ENCODE measurements around the gene FAM168B. TPM values are rescaled to one million over a fixed set of nuclear protein-coding genes. Genes with fewer than 3 reads are reported as not detected.
A peak's percentile ranks its signal among the peaks of the same experiment; 100 is the strongest.

Gene FAM168B
- total RNA-seq, 1 donor from 2014 or later, result 104 TPM

DNA sequence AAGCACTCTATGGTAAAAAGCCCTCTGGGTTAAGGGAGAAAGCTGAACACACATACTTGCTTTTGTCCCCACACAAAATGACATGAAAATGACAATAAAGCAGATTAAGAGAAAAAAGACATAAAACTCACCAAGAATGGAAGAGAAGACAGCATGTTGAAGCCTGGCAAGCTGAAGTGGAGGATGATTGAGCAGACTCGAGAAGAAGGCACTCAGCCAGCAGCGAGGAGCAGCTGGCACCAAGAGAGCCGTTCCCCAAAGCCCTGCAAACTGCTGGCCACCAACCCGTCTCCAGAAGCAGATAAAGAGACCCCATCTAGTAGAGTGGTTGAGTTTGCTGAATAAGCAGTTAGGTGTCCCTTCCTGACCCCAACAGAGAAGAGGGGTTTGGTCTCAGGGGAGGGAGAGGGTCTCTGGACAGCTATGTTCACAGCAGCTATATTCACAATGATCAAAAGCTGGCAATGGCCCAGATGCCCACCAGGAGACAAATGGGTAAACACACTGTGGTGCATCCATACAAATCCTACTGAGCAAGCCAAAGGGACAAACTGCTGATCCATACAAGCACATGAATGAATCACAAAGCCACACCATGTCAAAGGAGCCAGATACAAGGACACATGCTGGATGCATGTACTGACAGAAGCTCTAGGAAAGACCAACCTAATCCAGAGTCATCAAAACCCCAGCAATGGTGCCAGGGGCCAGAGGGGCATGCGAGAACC, 36.9 kb downstream of the FAM168B start:
- H3K4me3 Mint-ChIP-seq, result no peak overlapping the region
- DNase-seq (ENCODE audit: extremely low spot score, unreplicated experiment), result no peak
- H3K36me3 Mint-ChIP-seq, result peaks cover 48% of the 10 kb centered on the region

DNA sequence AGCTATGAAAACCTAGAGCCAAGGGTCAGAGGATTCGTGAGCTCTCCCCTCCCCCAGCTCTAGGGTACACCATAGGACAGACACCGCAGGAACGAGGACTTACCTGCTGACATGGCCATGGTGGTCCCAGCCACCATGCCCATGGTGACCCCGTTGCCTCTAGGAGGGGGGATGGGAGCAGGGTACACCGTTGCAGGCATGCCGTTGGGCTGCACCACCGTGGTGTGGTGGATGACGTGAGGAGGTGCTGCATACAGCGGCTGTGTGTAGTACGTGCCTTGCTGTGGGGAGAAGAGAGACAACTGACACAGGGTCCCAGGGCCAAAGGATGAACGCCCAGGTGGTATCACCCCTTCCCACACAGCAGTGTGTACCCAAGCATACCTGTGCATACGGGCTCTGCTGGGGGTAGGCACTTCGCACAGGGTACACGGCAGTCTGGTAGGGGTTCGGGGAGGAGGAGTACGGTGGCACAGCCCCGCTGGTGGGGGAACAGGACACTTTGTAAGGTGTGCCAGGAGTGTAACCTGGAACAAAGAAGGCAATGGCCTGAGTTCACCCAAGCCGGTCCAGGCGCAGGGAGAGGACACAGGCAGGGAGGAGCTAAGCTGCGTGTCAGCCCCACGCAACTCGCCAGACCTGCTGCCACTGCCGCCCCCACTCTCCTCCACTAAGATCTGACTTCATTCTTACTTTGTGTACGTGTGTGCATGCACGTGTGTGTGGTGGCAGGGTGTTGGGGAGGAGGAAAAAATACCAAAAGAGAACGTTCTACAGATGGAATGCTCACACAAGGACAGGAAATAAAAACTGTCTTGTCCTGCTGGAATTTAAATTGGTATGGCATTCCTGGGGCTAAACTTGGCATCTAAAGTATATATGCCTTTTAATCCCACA, 37.8 kb downstream of the FAM168B start:
- Mint-ChIP-seq H3K9me3 (no peaks in the 10 kb centered on the region), H3K4me3 (no peak overlapping the region), H3K36me3 (peaks cover 43% of the 10 kb centered on the region), H3K27me3 (no peaks in the 10 kb centered on the region), H3K4me1 (ENCODE audit: unreplicated experiment) (peaks cover 11% of the 10 kb centered on the region), H3K27ac (peak overlapping the region; percentile 36)
- no peak for DNase-seq (ENCODE audit: extremely low spot score, unreplicated experiment)
- TF ChIP-seq, protein P1, sequence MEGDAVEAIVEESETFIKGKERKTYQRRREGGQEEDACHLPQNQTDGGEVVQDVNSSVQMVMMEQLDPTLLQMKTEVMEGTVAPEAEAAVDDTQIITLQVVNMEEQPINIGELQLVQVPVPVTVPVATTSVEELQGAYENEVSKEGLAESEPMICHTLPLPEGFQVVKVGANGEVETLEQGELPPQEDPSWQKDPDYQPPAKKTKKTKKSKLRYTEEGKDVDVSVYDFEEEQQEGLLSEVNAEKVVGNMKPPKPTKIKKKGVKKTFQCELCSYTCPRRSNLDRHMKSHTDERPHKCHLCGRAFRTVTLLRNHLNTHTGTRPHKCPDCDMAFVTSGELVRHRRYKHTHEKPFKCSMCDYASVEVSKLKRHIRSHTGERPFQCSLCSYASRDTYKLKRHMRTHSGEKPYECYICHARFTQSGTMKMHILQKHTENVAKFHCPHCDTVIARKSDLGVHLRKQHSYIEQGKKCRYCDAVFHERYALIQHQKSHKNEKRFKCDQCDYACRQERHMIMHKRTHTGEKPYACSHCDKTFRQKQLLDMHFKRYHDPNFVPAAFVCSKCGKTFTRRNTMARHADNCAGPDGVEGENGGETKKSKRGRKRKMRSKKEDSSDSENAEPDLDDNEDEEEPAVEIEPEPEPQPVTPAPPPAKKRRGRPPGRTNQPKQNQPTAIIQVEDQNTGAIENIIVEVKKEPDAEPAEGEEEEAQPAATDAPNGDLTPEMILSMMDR (conservative IDR thresholded peaks at IDR 0.05), result no peak

More for the DNA sequence above, 36.9 kb downstream of the FAM168B start:
- peaks cover 17% of the 10 kb centered on the region for H3K4me1 Mint-ChIP-seq (ENCODE audit: unreplicated experiment)
- peak overlapping the region; percentile 36 for H3K27ac Mint-ChIP-seq
- TF ChIP-seq, protein P1 (conservative IDR thresholded peaks at IDR 0.05), result no peak
- no peaks in the 10 kb centered on the region for H3K9me3 Mint-ChIP-seq
- no peaks in the 10 kb centered on the region for H3K27me3 Mint-ChIP-seq

DNA sequence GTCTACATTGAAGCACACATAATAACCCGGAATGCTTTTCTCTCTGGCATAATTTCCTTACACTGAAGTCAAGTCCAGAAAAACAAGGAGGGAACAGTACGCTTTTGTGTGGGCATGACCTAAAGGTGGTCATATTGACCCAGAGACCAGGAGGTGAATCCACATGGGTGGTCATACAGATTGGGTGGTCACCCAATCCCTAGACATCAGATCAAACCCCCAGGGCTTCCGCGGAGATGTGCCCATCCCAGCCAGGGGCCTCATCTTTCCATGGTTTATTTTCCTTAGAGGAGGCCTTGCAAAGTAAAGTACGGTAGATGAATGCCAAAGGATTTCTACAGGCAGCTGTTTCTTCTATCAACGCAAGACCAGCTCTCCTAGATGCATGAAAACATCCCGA, 38.8 kb downstream of the FAM168B start:
- TF ChIP-seq, protein P1 (conservative IDR thresholded peaks at IDR 0.05), result no peak
- DNase-seq (ENCODE audit: extremely low spot score, unreplicated experiment), result no peak
- H3K4me1 Mint-ChIP-seq (ENCODE audit: unreplicated experiment), result peaks cover 10% of the 10 kb centered on the region
- H3K4me3 Mint-ChIP-seq, result no peak overlapping the region
- H3K27ac Mint-ChIP-seq, result no peak overlapping the region
- H3K9me3 Mint-ChIP-seq, result no peaks in the 10 kb centered on the region
- H3K27me3 Mint-ChIP-seq, result no peaks in the 10 kb centered on the region
- peaks cover 47% of the 10 kb centered on the region for H3K36me3 Mint-ChIP-seq

DNA sequence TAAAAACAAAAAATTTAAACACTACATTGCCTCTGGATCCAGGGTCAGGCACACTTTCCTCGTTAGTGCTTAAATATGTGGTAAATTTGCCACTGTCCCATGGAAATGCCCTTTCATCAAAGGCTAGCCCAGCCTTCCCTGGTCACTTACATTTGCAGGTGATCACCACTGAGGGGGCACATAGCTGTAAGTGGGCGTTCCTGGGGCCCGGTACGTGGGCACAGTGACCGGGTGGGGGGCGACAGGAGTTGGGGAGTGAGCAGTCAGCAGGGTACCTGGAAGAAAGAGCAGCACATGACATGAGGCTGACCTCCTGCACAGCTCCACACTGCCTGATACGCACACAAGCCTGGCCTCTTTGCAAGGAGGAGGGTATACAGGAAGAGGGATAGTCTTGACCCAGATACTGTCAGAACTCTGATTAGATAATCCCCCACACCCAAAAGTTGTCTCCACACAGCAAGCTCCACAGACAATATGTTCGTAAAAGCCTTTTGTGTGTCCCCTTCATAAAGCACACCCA, 40.5 kb downstream of the FAM168B start:
- no peak overlapping the region for H3K27ac Mint-ChIP-seq
- no peaks in the 10 kb centered on the region for H3K27me3 Mint-ChIP-seq
- no peak overlapping the region for H3K4me3 Mint-ChIP-seq
- TF ChIP-seq, protein P1 (conservative IDR thresholded peaks at IDR 0.05), result no peak
- H3K9me3 Mint-ChIP-seq, result no peaks in the 10 kb centered on the region
- H3K4me1 Mint-ChIP-seq (ENCODE audit: unreplicated experiment), result peaks cover 10% of the 10 kb centered on the region
- DNase-seq (ENCODE audit: extremely low spot score, unreplicated experiment), result no peak
- peaks cover 49% of the 10 kb centered on the region for H3K36me3 Mint-ChIP-seq

DNA sequence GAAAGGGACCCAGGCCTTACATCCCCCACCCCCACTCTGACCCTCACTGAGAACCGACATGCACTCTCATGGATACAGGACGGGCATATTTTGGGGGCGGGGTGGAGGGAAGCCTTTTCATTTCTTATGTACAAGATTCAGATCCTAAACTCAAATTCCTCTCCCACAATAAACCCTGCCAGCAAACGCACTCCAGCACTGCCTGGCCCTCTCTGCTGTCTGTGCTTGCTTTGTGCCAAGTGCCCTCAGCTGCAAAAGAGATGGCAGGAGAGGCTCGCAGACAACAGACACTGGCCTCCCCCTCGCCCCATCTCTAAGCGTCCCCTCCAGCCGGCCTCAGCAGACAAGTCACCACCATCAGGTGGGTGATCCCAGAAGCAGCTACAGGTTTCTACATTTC, 42.4 kb downstream of the FAM168B start:
- Mint-ChIP-seq H3K27ac (no peak overlapping the region), H3K36me3 (peaks cover 44% of the 10 kb centered on the region), H3K4me3 (no peak overlapping the region), H3K9me3 (no peaks in the 10 kb centered on the region), H3K4me1 (ENCODE audit: unreplicated experiment) (peaks cover 2% of the 10 kb centered on the region), H3K27me3 (no peaks in the 10 kb centered on the region)
- TF ChIP-seq, protein P1 (conservative IDR thresholded peaks at IDR 0.05), result no peak
- DNase-seq (ENCODE audit: extremely low spot score, unreplicated experiment), result no peak

Measured in type B pancreatic cell (in vitro differentiated cells).